Type B pancreatic cell (in vitro differentiated cells): Measurements from ENCODE around the gene SERPINB12. TPM values are rescaled to one million over a fixed set of nuclear protein-coding genes. Genes with fewer than 3 reads are reported as not detected.

Source experiments
- DNase-seq: peaks from one replicate; pipeline ENCODE4 v3.0.0; 2021; ENCODE audit warnings: mixed read lengths; ENCODE audit not compliant: unreplicated experiment; ENCODE audit errors: extremely low spot score
- H3K27ac Mint-ChIP-seq: 2 replicates; pipeline ENCODE4 v1.8.0; 2021; ENCODE audit warnings: mild to moderate bottlenecking, mixed read lengths
- H3K27me3 Mint-ChIP-seq: 2 replicates; pipeline ENCODE4 v1.8.0; 2021; ENCODE audit warnings: mixed read lengths
- H3K36me3 Mint-ChIP-seq: 2 replicates; pipeline ENCODE4 v1.8.0; 2021; ENCODE audit warnings: mixed read lengths
- H3K4me1 Mint-ChIP-seq: one replicate; pipeline ENCODE4 v1.8.0; 2021; ENCODE audit warnings: mixed read lengths; ENCODE audit not compliant: unreplicated experiment
- H3K4me3 Mint-ChIP-seq: 2 replicates; pipeline ENCODE4 v1.8.0; 2021; ENCODE audit warnings: mild to moderate bottlenecking, mixed read lengths
- H3K9me3 Mint-ChIP-seq: 2 replicates; pipeline ENCODE4 v1.8.0; 2021; ENCODE audit warnings: mixed read lengths
- CTCF ChIP-seq: fragments of 200-600 bp; sonication (generic); conservative IDR thresholded peaks from 2 replicates; pipeline ENCODE4 v1.5.0; 2021; ENCODE audit warnings: antibody characterized with exemption, mild to moderate bottlenecking
- total RNA-seq: library from RNA; stranded (reverse); gene quantifications from 2 replicates; pipeline ENCODE4 v1.2.1, GENCODE V29; 2021; ENCODE audit warnings: low replicate concordance

SERPINB12 gene
- total RNA-seq, 1 donor from 2014 or later, result 15.5 TPM

GRCh38 chr18:63588909-63589308 is 46.7 kb downstream of the SERPINB12 start:
- DNase-seq, result no peak
- TF ChIP-seq CTCF, result no peak
- Mint-ChIP-seq H3K36me3 (no peaks in the 10 kb centered on the region), H3K4me1 (peaks cover 4% of the 10 kb centered on the region), H3K9me3 (peaks cover 6% of the 10 kb centered on the region), H3K4me3 (no peak overlapping the region), H3K27me3 (no peaks in the 10 kb centered on the region), H3K27ac (no peak overlapping the region)

- TF ChIP-seq CTCF, result no peak
- no peak for DNase-seq
- Mint-ChIP-seq H3K27me3 (no peaks in the 10 kb centered on the region), H3K4me3 (no peak overlapping the region), H3K27ac (no peak overlapping the region), H3K36me3 (no peaks in the 10 kb centered on the region), H3K9me3 (peaks cover 6% of the 10 kb centered on the region), H3K4me1 (peaks cover 4% of the 10 kb centered on the region)
Observed at GRCh38 chr18:63590373-63590772, 48.2 kb downstream of the SERPINB12 start.

- H3K27me3 Mint-ChIP-seq, result no peaks in the 10 kb centered on the region
- TF ChIP-seq CTCF, result no peak
- H3K36me3 Mint-ChIP-seq, result no peaks in the 10 kb centered on the region
- no peak overlapping the region for H3K27ac Mint-ChIP-seq
- H3K4me3 Mint-ChIP-seq, result no peak overlapping the region
- H3K4me1 Mint-ChIP-seq, result peaks cover 4% of the 10 kb centered on the region
- H3K9me3 Mint-ChIP-seq, result peaks cover 6% of the 10 kb centered on the region
- no peak for DNase-seq
Observed at GRCh38 chr18:63590966-63591695, 49.0 kb downstream of the SERPINB12 start.

- TF ChIP-seq CTCF, result no peak
- peaks cover 4% of the 10 kb centered on the region for H3K4me1 Mint-ChIP-seq
- peaks cover 6% of the 10 kb centered on the region for H3K9me3 Mint-ChIP-seq
- H3K27ac Mint-ChIP-seq, result no peak overlapping the region
- no peak for DNase-seq
- H3K4me3 Mint-ChIP-seq, result no peak overlapping the region
- H3K27me3 Mint-ChIP-seq, result no peaks in the 10 kb centered on the region
- no peaks in the 10 kb centered on the region for H3K36me3 Mint-ChIP-seq
Observed at GRCh38 chr18:63591725-63592124, 49.6 kb downstream of the SERPINB12 start.

- peaks cover 6% of the 10 kb centered on the region for H3K9me3 Mint-ChIP-seq
- no peak for DNase-seq
- no peak overlapping the region for H3K4me3 Mint-ChIP-seq
- no peak overlapping the region for H3K27ac Mint-ChIP-seq
- H3K27me3 Mint-ChIP-seq, result no peaks in the 10 kb centered on the region
- no peaks in the 10 kb centered on the region for H3K36me3 Mint-ChIP-seq
- H3K4me1 Mint-ChIP-seq, result peaks cover 4% of the 10 kb centered on the region
- TF ChIP-seq CTCF, result no peak
Observed at GRCh38 chr18:63592471-63592870, 50.3 kb downstream of the SERPINB12 start.

GRCh38 chr18:63596964-63597363 is 54.8 kb downstream of the SERPINB12 start:
- no peaks in the 10 kb centered on the region for H3K9me3 Mint-ChIP-seq
- no peak overlapping the region for H3K4me3 Mint-ChIP-seq
- no peaks in the 10 kb centered on the region for H3K4me1 Mint-ChIP-seq
- H3K36me3 Mint-ChIP-seq, result no peaks in the 10 kb centered on the region
- no peak for DNase-seq
- no peak overlapping the region for H3K27ac Mint-ChIP-seq
- no peaks in the 10 kb centered on the region for H3K27me3 Mint-ChIP-seq
- no peak for TF ChIP-seq CTCF
